Peyer's patch (tissue), 4 donors: ENCODE data around the gene TRIM67. TPM values are rescaled to one million over a fixed set of nuclear protein-coding genes. Genes with fewer than 3 reads are reported as not detected.

Experiments used
- DNase-seq, 3 donors: peaks; one replicate each; pipeline ENCODE4 v3.0.0-alpha.2; 2017 to 2019
- H3K27ac ChIP-seq, 4 donors: fragments of 200-600 bp; sonication (generic); one replicate each; pipeline ENCODE4 v1.5.1; 2016 to 2019
- H3K27me3 ChIP-seq, 2 donors: fragments of 200-600 bp; sonication (generic); one replicate each; pipeline ENCODE4 v1.5.1; 2019
- H3K36me3 ChIP-seq, 3 donors: fragments of 200-600 bp; sonication (generic); one replicate each; pipeline ENCODE4 v1.5.1; 2016 to 2019
- H3K4me1 ChIP-seq, 4 donors: fragments of 200-600 bp; sonication (generic); one replicate each; pipeline ENCODE4 v1.5.1; 2016 to 2019
- H3K4me3 ChIP-seq, 4 donors: fragments of 200-600 bp; sonication (generic); 1 replicate in 3 of 4; 2 replicates in 1 of 4; pipeline ENCODE4 v1.5.1; 2016 to 2019; ENCODE audit warnings: mild to moderate bottlenecking in 1 of 4
- H3K9me3 ChIP-seq, 4 donors: fragments of 200-600 bp; sonication (generic); one replicate each; pipeline ENCODE4 v1.5.1; 2016 to 2019; ENCODE audit warnings: mild to moderate bottlenecking in 1 of 4
- POLR2A ChIP-seq, 2 donors: fragments of 450-650 bp; IDR thresholded peaks; one replicate each; pipeline ENCODE4 v1.5.1; 2017; ENCODE audit warnings: antibody characterized with exemption in 2 of 2, mild to moderate bottlenecking in 2 of 2, moderate library complexity in 2 of 2
- total RNA-seq, 4 donors: library from RNA; depleted of rRNA; stranded (reverse); fragments of >200 nt; gene quantifications; one replicate each; pipeline ENCODE4 v1.1.0, GENCODE V29; 2016
- TF ChIP-seq, protein P1 (sequence below), 6 experiments: fragments of 450-650 bp in 4 of 6; fragments of 200-600 bp in 2 of 6; sonication (generic) in 1 of 6; IDR thresholded peaks; one replicate each; pipeline ENCODE4 v1.5.1; 2017 to 2019; ENCODE audit warnings: antibody characterized with exemption in 6 of 6, mild to moderate bottlenecking in 3 of 6, moderate library complexity in 1 of 6

The TRIM67 gene
- total RNA-seq, 4 donors from 2014 or later: 0.13 TPM; not detected in 3

DNA sequence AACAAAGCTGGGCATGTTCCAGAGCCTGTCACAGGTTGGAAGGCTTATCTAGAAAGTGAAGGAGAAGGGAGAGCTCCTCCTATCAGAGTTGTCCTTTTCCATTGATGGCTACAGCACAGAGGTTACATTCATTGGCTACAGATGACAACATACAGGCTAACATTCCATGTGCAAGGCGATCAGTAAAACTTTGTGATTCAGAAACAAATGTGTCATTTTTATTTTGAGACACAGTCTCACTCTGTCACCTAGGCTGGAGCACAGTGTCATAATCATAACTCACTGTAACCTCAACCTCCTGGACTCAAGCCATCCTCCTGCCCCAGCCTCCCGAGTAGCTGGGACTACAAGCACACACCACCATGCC, 32.6 kb downstream of the TRIM67 start:
- no peak overlapping the region for H3K4me3 ChIP-seq
- TF ChIP-seq, protein P1, sequence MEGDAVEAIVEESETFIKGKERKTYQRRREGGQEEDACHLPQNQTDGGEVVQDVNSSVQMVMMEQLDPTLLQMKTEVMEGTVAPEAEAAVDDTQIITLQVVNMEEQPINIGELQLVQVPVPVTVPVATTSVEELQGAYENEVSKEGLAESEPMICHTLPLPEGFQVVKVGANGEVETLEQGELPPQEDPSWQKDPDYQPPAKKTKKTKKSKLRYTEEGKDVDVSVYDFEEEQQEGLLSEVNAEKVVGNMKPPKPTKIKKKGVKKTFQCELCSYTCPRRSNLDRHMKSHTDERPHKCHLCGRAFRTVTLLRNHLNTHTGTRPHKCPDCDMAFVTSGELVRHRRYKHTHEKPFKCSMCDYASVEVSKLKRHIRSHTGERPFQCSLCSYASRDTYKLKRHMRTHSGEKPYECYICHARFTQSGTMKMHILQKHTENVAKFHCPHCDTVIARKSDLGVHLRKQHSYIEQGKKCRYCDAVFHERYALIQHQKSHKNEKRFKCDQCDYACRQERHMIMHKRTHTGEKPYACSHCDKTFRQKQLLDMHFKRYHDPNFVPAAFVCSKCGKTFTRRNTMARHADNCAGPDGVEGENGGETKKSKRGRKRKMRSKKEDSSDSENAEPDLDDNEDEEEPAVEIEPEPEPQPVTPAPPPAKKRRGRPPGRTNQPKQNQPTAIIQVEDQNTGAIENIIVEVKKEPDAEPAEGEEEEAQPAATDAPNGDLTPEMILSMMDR (IDR thresholded peaks at IDR 0.05): no peak
- TF ChIP-seq POLR2A (IDR thresholded peaks at IDR 0.05): no peak
- H3K9me3 ChIP-seq: peaks cover 0 to 5% (median 0%) of the 10 kb centered on the region in 4 donors
- DNase-seq: no peak
- no peaks in the 10 kb centered on the region for H3K36me3 ChIP-seq
- H3K27me3 ChIP-seq: no peaks in the 10 kb centered on the region
- no peaks in the 10 kb centered on the region for H3K4me1 ChIP-seq
- no peak overlapping the region for H3K27ac ChIP-seq

DNA sequence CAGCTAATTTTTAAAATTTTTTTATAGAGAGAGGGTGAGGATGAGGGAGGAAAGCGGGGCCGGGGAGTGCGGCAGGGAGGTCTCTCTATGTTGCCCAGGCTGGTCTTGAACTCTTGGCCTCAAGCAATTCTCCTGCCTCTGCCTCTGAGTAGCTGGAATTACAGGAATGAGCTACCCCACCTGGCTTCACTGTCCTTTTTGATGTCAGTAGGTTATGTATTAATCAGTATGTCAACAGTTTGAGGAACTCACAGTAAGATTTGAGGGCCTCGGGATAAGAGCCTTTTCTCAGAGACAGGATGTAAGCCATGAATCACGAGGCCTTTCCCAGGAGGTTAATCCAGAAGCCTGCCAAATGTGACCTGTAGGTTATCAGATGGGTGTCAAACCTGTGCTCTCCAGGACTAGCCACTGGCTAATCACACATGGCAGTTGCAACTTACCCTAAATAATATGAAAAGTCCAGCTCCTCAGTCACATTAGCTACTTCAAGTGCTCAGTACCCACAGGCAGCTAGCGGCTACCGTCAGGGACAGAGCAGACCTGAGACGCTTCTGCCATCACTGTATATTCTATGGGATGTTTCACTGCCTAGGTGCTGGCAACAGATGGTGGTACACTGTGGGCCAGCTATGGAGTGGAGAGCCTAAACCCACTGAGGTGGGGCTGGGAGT, 33.1 kb downstream of the TRIM67 start:
- no peaks in the 10 kb centered on the region for H3K36me3 ChIP-seq
- peak in 1 of 3 donors; percentile 9 for DNase-seq
- H3K27me3 ChIP-seq: no peaks in the 10 kb centered on the region

DNA sequence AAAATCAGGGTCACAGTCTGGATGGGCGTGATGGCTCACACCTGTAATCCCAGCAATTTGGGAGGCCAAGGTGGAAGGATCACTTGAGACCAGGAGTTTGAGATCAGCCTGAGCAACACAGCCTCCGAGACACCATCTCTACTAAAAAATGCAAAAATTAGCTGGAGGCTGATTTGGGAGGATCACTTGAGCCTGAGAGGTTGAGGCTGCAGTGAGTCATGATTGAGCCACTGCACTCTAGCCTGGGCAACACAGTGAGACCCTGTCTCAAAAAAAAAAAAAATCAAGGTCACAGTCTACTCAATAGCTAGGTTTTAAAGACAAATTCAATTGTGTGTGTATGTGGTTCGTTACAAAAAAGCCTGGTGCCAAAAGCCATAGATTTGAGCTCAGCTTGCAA, 34.4 kb downstream of the TRIM67 start:
- no peak for DNase-seq
- no peak for TF ChIP-seq POLR2A (IDR thresholded peaks at IDR 0.05)
- TF ChIP-seq, protein P1 (IDR thresholded peaks at IDR 0.05): no peak
- Histone ChIP-seq H3K27ac (no peak overlapping the region), H3K36me3 (no peaks in the 10 kb centered on the region), H3K27me3 (no peaks in the 10 kb centered on the region), H3K9me3 (no peaks in the 10 kb centered on the region), H3K4me3 (no peak overlapping the region), H3K4me1 (no peaks in the 10 kb centered on the region)

More for the DNA sequence above, 33.1 kb downstream of the TRIM67 start:
- H3K4me1 ChIP-seq: no peaks in the 10 kb centered on the region
- no peak overlapping the region for H3K4me3 ChIP-seq
- H3K9me3 ChIP-seq: no peaks in the 10 kb centered on the region
- no peak overlapping the region for H3K27ac ChIP-seq
- no peak for TF ChIP-seq POLR2A (IDR thresholded peaks at IDR 0.05)
- TF ChIP-seq, protein P1 (IDR thresholded peaks at IDR 0.05): no peak

DNA sequence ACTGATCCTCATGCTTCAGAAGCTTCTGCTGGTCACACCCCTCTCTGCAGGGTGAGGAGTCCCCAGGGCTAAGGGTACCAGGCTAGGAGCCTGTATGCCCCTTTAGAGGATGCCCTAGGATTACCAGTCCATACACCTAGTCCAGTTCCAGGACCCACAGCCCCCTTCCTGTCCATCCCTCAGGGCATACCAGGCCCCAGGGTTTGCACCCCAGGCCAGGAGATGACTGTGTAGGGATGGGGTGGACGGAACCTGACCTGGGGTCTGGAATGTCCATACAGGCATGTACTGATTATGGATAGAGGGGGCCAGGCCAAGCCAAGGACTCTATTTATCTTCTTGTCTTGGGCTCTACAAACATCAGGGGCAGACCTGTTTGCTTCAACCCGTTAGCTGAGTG, 34.9 kb downstream of the TRIM67 start:
- TF ChIP-seq, protein P1 (IDR thresholded peaks at IDR 0.05): no peak
- TF ChIP-seq POLR2A (IDR thresholded peaks at IDR 0.05): no peak

DNA sequence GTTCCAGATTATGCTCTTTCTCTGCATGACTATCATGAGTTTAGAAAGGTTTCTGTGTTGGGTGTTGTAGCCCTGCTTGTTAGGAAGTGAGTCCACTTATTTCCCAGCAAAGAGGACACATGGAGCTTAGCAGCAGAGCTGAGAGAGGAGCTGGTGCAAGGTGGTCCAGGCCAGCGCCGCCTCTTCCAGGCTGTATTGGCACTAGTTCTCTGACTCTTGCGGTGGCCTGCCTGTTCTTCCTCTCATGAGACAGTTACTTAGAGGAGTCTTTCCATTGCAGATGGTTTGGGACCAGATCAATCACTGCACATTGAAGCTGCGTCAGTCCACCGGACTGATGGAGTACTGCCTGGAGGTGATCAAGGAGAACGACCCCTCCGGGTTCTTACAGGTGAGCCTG, 38.0 kb downstream of the TRIM67 start:
- Histone ChIP-seq H3K9me3 (no peaks in the 10 kb centered on the region), H3K27me3 (no peaks in the 10 kb centered on the region), H3K27ac (no peak overlapping the region), H3K36me3 (no peaks in the 10 kb centered on the region), H3K4me3 (no peak overlapping the region), H3K4me1 (no peaks in the 10 kb centered on the region)
- TF ChIP-seq, protein P1 (IDR thresholded peaks at IDR 0.05): no peak
- TF ChIP-seq POLR2A (IDR thresholded peaks at IDR 0.05): no peak
- DNase-seq: peak in 1 of 3 donors; percentile 15

More for the DNA sequence above, 34.9 kb downstream of the TRIM67 start:
- Histone ChIP-seq H3K27ac (no peak overlapping the region), H3K4me3 (no peak overlapping the region), H3K4me1 (no peaks in the 10 kb centered on the region), H3K36me3 (no peaks in the 10 kb centered on the region), H3K9me3 (no peaks in the 10 kb centered on the region), H3K27me3 (no peaks in the 10 kb centered on the region)
- peak in 1 of 3 donors; percentile 16 for DNase-seq
